GM12892 (cell line): ENCODE measurements around the gene ARSA.

Experiments used
- DNase-seq: peaks from one replicate; pipeline ENCODE4 v3.0.0; 2011; ENCODE audit not compliant: insufficient read length
- FAIRE-seq: peaks from 2 replicates; lab custom pipeline; 2011; peaks lifted over from hg19 to GRCh38; lab: Jason Lieb, UNC
- POLR2A ChIP-seq: IDR thresholded peaks from 2 replicates; pipeline ENCODE4 v1.6.1; 2011; ENCODE audit warnings: low read depth, low read length, control low read depth
- POLR2AphosphoS5 ChIP-seq: IDR thresholded peaks from 2 replicates; pipeline ENCODE4 v1.6.1; 2011; ENCODE audit warnings: low read depth, low read length, control low read depth
- TAF1 ChIP-seq: IDR thresholded peaks from 2 replicates; pipeline ENCODE4 v1.6.1; 2011; ENCODE audit warnings: low read depth, mild to moderate bottlenecking, control low read depth, low read length, borderline replicate concordance

Gene ARSA

DNA sequence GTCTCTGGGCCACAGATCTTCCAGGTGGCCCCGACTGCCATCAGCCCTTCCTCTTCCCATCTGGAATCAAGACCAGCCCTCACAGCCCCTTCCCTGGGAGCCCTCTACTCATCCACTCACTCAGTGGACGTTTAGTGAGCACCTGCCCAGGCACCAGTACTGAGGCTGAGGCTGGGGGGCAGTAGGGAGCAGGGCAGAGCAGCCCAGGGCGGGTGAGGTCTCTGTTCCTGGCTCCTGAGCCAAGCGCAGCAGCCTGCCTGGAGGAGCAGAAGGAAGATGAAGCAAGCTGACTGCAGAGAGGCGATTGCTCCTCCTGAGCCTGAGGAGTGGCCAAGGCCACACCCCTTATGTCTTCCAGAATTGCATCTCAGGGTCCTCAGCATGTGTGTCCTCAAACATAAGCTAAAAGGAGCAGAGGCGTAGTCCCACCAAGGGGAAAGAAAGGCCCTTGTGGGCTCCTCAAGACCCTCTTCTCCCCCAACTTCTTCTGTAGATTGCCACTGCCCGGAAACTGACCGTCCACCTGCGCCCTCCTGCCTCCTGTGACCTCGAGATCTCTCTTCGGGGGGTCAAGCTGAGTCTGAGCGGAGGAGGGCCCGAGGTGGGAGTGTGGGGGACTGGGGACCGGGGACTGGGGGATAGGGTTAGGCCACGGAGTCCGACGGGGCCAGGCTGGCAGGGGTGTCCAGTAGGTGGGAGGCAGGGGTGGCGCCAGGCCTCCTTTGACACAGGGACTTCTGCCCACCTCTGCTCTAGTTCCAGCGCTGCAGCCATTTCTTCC is 21.6 kb downstream of the ARSA start:
- peak; percentile 40 for DNase-seq
- TF ChIP-seq POLR2A: no peak
- no peak for TF ChIP-seq POLR2AphosphoS5
- no peak for TF ChIP-seq TAF1
- FAIRE-seq: no peak

GRCh38 chr22:50605613-50606074 is 22.3 kb downstream of the ARSA start:
- no peak for FAIRE-seq
- TF ChIP-seq POLR2A (no peak), TAF1 (no peak), POLR2AphosphoS5 (no peak)
- DNase-seq: no peak

DNA sequence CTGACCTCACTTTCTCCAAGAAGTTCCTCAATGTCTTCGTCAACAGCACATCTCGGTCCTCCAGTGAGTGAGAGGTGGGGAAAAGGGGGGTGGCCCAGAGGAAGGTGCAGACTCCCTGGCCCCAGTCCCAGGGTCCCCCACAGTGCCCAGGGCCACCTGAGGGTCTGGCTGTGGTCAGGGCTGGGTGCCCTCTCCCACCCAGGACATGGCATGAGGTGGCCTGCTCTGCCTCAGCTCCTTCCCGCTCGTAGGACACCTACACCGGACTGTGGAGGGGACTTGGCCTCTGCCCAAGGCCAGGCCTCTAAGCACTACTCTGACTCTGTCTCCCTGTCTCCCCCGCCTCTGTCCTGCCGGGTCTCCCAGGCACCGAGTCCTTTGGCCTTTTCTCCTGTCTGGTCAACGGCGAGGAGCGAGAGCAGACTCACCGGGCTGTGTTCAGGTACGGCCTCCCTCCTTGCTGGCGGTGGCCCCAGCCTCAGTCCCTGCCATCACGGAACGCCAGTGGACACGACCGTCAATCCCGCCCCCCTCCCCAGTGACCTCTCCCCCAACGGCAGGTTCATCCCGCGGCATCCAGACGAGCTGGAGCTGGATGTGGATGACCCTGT is 22.8 kb downstream of the ARSA start:
- no peak for TF ChIP-seq TAF1
- no peak for TF ChIP-seq POLR2AphosphoS5
- no peak for TF ChIP-seq POLR2A
- no peak for FAIRE-seq

GRCh38 chr22:50604256-50605001 is 23.5 kb downstream of the ARSA start:
- FAIRE-seq (no peak), DNase-seq (no peak)
- TF ChIP-seq POLR2A: no peak
- no peak for TF ChIP-seq TAF1
- TF ChIP-seq POLR2AphosphoS5: no peak

More for the DNA sequence above, 22.8 kb downstream of the ARSA start:
- DNase-seq: peak; percentile 35

DNA sequence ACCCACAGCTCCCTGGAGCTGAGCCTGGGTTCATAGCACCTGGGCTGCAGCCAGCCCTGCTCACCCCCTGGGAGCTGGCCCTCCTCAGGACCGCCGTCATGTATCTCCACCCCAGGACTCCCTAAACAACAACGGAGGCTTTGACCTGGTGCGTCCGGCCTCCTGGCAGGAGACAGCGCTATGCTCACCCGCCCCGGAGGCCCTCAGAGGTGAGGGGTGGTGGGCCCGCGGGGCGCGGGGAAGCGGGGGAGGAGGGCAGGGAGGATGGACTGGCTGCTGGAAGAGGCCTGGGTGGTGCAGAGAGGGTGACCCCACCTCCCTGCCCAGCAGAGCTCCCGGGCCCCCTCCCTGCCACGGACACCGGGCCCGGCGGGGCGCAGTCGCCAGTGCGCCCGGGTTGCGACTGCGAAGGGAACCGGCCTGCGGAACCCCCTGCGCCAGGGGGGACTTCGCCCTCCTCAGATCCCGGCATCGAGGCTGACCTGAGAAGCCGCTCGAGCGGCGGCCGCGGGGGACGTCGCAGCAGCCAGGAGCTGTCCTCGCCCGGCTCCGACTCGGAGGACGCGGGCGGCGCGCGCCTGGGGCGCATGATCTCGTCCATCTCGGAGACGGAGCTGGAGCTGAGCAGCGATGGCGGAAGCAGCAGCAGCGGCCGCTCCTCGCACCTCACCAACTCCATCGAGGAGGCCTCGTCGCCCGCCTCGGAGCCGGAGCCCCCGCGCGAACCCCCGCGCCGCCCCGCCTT is 24.3 kb downstream of the ARSA start:
- FAIRE-seq (no peak), DNase-seq (no peak)
- TF ChIP-seq POLR2A: no peak
- no peak for TF ChIP-seq TAF1
- no peak for TF ChIP-seq POLR2AphosphoS5

GRCh38 chr22:50602338-50602700 is 25.6 kb downstream of the ARSA start:
- no peak for FAIRE-seq
- DNase-seq: no peak
- no peak for TF ChIP-seq TAF1
- no peak for TF ChIP-seq POLR2A
- TF ChIP-seq POLR2AphosphoS5: no peak

DNA sequence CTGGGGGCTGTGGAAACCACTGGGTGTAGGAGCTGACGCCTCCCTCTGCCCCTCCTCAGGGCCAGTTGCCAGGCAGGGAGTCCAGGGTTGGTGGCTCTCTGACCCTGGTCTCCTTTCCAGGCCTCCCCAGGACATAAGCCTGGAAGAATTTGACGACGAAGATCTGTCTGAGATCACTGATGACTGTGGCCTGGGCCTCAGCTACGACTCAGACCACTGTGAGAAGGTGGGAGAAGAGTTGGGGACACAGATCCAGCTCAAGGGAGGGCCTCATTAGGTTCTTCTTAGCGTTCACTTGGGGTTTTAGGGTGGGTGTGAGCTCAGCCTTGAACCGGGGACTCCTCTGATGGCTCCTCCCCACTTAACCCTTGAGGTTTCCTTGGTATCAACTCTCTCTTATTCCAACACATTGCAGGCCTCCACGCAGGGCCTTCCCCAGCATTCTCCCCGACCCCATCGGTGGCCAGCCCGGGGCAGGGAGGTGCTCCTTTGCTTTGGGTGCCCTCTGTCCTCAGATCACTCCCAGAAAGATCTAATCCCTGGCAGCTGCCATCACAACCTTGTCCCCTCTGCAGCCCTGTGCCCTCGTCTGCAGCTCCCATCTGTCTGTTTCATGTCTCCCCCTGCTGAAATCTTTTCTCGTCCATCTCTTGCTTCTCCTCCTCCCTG is 26.1 kb downstream of the ARSA start:
- FAIRE-seq: no peak
- no peak for DNase-seq
- TF ChIP-seq POLR2A: no peak

GRCh38 chr22:50600967-50601668 is 26.8 kb downstream of the ARSA start:
- TF ChIP-seq POLR2AphosphoS5 (no peak), POLR2A (no peak), TAF1 (no peak)
- no peak for DNase-seq
- no peak for FAIRE-seq

DNA sequence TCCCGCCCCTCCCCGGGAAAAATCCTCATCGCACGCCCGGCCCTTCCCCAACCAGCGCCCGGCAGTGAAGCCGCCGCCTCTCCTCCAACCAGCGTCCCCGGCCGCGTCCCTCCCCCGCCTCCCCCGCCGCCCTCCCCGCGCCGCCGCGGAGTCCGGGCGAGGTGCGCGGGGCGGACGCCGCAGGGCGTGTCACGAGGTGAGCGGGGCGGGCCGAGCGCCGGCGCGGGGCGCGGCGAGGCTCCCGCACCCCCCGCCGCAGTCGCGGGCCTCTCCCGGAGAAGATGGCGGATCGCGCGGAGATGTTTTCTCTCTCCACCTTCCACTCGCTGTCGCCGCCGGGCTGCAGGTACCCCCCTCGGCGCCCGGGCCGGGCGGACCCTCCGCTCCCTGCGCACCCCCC is 27.4 kb downstream of the ARSA start, which contains the start of gene MAPK8IP2:
Gene MAPK8IP2, plus strand, starts transcription at position 256 of the 400 bp plus-strand sequence. Its CDS starts 26 bp downstream, at position 282.
- FAIRE-seq (no peak), DNase-seq (no peak)
- no peak for TF ChIP-seq TAF1
- TF ChIP-seq POLR2A: no peak
- TF ChIP-seq POLR2AphosphoS5: no peak

DNA sequence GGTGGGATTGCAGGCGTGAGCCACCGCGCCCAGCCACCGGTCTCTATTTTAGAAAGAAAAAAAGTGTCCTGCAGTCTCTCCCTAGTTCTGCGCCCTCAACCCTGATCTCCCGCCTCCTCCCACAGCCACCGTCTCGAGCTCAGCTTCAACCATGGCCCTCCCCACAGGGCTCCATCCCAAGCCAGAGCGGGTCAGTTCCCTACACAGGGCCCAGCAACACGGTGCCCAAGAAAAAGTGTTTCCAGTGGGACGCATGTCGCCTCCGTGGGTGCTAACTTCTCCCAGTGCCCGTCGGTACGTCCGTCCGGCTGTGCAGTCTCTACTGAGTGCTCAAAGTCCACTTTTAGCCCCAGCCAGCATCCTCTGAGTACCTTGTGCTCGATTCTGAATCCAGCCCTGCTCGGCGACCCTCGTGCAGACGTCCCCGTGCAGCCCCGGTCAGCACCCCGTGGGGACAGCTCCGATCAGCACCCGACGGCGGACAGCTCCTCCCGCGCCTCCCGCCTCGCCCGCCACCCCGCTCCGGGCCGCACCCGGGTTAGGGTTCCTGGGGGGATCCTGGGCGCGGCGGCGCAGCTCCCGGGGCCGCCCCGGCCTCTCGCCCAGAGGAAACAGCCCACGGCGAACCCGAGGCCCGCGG is 28.0 kb downstream of the ARSA start:
- DNase-seq (peak; percentile 82), FAIRE-seq (no peak)
- TF ChIP-seq POLR2A (no peak), TAF1 (no peak), POLR2AphosphoS5 (no peak)
